Peyer's patch (tissue), 4 donors: ENCODE measurements around the gene ZSCAN10. TPM values are rescaled to one million over a fixed set of nuclear protein-coding genes. Genes with fewer than 3 reads are reported as not detected.
"Not testable (repeated sequence)": the region's sequence is repeated elsewhere in the genome, so short reads cannot be mapped to it uniquely, and the experiment has no call there.

Experiments
- DNase-seq, 3 donors: peaks; one replicate each; pipeline ENCODE4 v3.0.0-alpha.2; 2017 to 2019
- H3K27ac ChIP-seq, 4 donors: fragments of 200-600 bp; sonication (generic); one replicate each; pipeline ENCODE4 v1.5.1; 2016 to 2019
- H3K27me3 ChIP-seq, 2 donors: fragments of 200-600 bp; sonication (generic); one replicate each; pipeline ENCODE4 v1.5.1; 2019
- H3K36me3 ChIP-seq, 3 donors: fragments of 200-600 bp; sonication (generic); one replicate each; pipeline ENCODE4 v1.5.1; 2016 to 2019
- H3K4me1 ChIP-seq, 4 donors: fragments of 200-600 bp; sonication (generic); one replicate each; pipeline ENCODE4 v1.5.1; 2016 to 2019
- H3K4me3 ChIP-seq, 4 donors: fragments of 200-600 bp; sonication (generic); 1 replicate in 3 of 4; 2 replicates in 1 of 4; pipeline ENCODE4 v1.5.1; 2016 to 2019; ENCODE audit warnings: mild to moderate bottlenecking in 1 of 4
- H3K9me3 ChIP-seq, 4 donors: fragments of 200-600 bp; sonication (generic); one replicate each; pipeline ENCODE4 v1.5.1; 2016 to 2019; ENCODE audit warnings: mild to moderate bottlenecking in 1 of 4
- POLR2A ChIP-seq, 2 donors: fragments of 450-650 bp; IDR thresholded peaks; one replicate each; pipeline ENCODE4 v1.5.1; 2017; ENCODE audit warnings: antibody characterized with exemption in 2 of 2, mild to moderate bottlenecking in 2 of 2, moderate library complexity in 2 of 2
- total RNA-seq, 4 donors: library from RNA; depleted of rRNA; stranded (reverse); fragments of >200 nt; gene quantifications; one replicate each; pipeline ENCODE4 v1.1.0, GENCODE V29; 2016
- TF ChIP-seq, protein P1 (sequence below), 6 experiments: fragments of 450-650 bp in 4 of 6; fragments of 200-600 bp in 2 of 6; sonication (generic) in 1 of 6; IDR thresholded peaks; one replicate each; pipeline ENCODE4 v1.5.1; 2017 to 2019; ENCODE audit warnings: antibody characterized with exemption in 6 of 6, mild to moderate bottlenecking in 3 of 6, moderate library complexity in 1 of 6

Gene ZSCAN10
- total RNA-seq, 4 donors from 2014 or later = not detected

DNA sequence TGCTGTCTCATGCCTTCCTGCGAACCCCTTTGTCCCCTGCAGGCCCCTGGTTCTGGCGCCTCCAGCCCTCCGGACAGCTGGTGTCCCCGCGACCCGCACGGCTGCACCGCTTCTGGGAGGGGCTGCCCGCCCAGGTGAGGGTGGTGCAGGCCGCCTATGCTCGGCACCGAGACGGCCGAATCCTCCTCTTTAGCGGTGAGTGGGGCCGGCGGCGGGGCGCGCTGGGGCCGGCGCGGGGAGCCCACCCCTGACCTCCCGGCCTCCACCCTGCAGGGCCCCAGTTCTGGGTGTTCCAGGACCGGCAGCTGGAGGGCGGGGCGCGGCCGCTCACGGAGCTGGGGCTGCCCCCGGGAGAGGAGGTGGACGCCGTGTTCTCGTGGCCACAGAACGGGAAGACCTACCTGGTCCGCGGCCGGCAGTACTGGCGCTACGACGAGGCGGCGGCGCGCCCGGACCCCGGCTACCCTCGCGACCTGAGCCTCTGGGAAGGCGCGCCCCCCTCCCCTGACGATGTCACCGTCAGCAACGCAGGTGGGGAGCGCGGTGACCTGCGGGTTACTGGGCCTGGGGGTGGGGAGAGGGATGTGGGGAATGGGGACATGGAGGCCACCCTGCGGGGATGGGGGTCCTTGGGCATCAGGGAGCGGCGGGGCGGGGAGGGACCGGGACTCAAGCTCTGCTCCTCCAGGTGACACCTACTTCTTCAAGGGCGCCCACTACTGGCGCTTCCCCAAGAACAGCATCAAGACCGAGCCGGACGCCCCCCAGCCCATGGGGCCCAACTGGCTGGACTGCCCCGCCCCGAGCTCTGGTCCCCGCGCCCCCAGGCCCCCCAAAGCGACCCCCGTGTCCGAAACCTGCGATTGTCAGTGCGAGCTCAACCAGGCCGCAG is 40.7 kb downstream of the ZSCAN10 start:
- DNase-seq = peak; percentile 73 to 89 (median 78)
- no peaks in the 10 kb centered on the region for H3K27me3 ChIP-seq
- peak overlapping the region; percentile 80 to 96 (median 88) for H3K4me3 ChIP-seq
- no peaks in the 10 kb centered on the region for H3K36me3 ChIP-seq
- peak overlapping the region; percentile 75 to 92 (median 85) for H3K27ac ChIP-seq
- H3K4me1 ChIP-seq = peaks cover 4 to 24% (median 14%) of the 10 kb centered on the region in 4 donors
- peak in 1 of 2 donors; percentile 12 for TF ChIP-seq POLR2A (IDR thresholded peaks at IDR 0.05)
- TF ChIP-seq, protein P1, sequence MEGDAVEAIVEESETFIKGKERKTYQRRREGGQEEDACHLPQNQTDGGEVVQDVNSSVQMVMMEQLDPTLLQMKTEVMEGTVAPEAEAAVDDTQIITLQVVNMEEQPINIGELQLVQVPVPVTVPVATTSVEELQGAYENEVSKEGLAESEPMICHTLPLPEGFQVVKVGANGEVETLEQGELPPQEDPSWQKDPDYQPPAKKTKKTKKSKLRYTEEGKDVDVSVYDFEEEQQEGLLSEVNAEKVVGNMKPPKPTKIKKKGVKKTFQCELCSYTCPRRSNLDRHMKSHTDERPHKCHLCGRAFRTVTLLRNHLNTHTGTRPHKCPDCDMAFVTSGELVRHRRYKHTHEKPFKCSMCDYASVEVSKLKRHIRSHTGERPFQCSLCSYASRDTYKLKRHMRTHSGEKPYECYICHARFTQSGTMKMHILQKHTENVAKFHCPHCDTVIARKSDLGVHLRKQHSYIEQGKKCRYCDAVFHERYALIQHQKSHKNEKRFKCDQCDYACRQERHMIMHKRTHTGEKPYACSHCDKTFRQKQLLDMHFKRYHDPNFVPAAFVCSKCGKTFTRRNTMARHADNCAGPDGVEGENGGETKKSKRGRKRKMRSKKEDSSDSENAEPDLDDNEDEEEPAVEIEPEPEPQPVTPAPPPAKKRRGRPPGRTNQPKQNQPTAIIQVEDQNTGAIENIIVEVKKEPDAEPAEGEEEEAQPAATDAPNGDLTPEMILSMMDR (IDR thresholded peaks at IDR 0.05) = peak in 2 of 6 experiments; percentile 5 to 26
- no peaks in the 10 kb centered on the region for H3K9me3 ChIP-seq

DNA sequence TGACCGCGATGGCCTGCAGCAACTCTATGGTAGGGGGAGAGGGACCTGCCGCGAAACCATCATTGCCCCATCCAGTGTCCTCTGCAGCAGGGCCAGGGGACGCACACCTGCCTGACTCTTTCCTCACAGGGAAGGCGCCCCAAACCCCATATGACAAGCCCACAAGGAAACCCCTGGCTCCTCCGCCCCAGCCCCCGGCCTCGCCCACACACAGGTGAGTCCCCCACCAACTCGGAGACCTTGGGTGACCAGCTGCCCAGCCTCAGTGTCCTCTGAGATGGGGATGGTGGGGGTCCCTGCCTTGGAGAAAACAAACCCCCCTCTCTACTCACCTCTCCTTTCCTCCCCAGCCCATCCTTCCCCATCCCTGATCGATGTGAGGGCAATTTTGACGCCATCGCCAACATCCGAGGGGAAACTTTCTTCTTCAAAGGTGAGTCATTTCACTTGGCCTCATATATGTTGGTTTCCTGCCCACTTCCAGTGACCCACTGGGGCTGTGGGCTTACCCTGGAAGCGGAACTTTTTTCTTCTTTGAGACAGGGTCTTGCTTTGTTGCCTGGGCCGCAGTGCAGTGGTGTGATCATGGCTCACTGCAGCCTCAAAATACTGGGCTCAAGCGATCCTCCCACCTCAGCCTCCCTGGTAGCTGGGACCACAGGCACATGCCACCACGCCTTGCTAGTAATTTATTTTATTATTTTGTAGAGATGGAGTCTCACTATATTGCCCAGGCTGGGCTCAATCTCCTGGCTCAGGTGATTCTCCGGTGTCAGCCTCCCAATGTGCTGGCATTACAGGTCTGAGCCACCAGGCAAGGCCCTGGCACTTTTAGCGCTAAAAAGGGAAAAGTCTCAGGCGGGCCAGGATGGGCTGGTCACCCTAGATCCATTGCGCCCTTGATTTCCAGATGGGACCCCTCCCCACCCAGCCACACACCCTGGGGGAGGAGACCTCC is 41.6 kb downstream of the ZSCAN10 start:
- DNase-seq = no peak
- TF ChIP-seq, protein P1 (IDR thresholded peaks at IDR 0.05) = no peak
- TF ChIP-seq POLR2A (IDR thresholded peaks at IDR 0.05) = no peak
- peak overlapping the region; percentile 80 to 96 (median 88) for H3K4me3 ChIP-seq
- H3K27me3 ChIP-seq = no peaks in the 10 kb centered on the region
- peak overlapping the region in 2 of 4 donors; percentile 91 to 92 for H3K27ac ChIP-seq
- H3K4me1 ChIP-seq = peaks cover 4 to 24% (median 13%) of the 10 kb centered on the region in 4 donors
- H3K9me3 ChIP-seq = no peaks in the 10 kb centered on the region
- no peaks in the 10 kb centered on the region for H3K36me3 ChIP-seq

DNA sequence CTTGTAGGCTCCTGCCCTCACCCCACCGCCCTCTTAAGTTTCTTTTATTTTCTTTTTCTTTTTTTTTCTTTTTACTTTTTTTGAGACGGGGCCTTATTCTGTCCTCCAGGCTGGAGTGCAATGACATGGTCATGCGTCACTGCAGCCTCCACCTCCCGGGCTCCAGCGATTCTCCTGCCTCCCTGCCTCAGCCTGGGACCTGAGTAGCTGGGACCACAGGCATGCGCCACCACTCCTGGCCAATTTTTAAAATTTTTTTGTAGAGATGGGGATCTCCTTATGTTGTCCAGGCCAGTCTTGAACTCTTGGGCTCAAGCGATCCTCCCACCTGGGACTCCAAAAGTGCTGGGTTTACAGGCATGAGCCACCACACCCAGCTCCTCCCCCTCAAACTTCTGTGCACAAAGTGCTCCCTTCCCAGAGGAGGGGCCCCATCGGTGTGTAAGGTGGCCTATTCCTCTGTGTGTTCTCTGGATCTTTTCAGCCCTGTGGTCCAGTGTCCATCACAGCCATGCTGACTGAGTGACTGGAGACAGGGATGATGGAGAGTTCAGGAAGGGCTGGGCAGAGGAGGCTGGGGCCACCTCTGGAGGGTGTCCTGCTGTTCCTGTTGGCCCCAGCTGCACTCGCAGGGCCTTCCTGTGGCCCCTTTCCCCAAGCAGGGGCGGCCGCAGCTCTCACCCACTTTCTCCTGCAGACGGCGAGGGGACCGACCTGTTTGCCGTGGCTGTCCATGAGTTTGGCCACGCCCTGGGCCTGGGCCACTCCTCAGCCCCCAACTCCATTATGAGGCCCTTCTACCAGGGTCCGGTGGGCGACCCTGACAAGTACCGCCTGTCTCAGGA is 42.5 kb downstream of the ZSCAN10 start:
- peaks cover 4 to 24% (median 13%) of the 10 kb centered on the region in 4 donors for H3K4me1 ChIP-seq
- TF ChIP-seq, protein P1 (IDR thresholded peaks at IDR 0.05) = no peak
- TF ChIP-seq POLR2A (IDR thresholded peaks at IDR 0.05) = no peak

DNA sequence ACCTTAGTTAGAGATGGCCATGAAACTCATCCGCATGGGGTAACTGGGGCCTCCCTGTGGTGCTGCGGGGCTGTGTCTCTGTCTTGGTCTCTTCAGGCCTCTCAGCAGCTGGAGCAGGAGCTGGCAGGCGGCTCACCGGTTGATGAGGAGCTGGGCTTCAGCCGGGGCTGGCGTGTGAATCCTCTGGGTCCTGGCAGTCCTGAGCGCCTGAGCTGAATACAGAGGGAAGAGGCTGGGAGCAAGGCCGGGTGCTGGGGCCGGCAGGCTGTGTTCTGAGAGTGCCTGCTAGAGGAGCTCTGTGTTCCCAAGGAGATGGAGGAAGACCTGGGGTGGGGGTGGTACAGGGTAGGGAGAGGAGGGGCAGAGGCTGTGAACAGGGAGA is 43.4 kb downstream of the ZSCAN10 start:
- H3K4me3 ChIP-seq, H3K36me3 ChIP-seq, H3K27me3 ChIP-seq, H3K9me3 ChIP-seq, DNase-seq: not testable (repeated sequence)
- H3K27ac ChIP-seq = peak overlapping the region in 2 of 4 donors; percentile 39 to 46
- H3K4me1 ChIP-seq = peaks cover 4 to 24% (median 13%) of the 10 kb centered on the region in 4 donors

More for the DNA sequence above, 42.5 kb downstream of the ZSCAN10 start:
- DNase-seq = no peak
- no peaks in the 10 kb centered on the region for H3K9me3 ChIP-seq
- no peaks in the 10 kb centered on the region for H3K27me3 ChIP-seq
- H3K4me3 ChIP-seq = no peak overlapping the region
- no peaks in the 10 kb centered on the region for H3K36me3 ChIP-seq
- no peak overlapping the region for H3K27ac ChIP-seq

DNA sequence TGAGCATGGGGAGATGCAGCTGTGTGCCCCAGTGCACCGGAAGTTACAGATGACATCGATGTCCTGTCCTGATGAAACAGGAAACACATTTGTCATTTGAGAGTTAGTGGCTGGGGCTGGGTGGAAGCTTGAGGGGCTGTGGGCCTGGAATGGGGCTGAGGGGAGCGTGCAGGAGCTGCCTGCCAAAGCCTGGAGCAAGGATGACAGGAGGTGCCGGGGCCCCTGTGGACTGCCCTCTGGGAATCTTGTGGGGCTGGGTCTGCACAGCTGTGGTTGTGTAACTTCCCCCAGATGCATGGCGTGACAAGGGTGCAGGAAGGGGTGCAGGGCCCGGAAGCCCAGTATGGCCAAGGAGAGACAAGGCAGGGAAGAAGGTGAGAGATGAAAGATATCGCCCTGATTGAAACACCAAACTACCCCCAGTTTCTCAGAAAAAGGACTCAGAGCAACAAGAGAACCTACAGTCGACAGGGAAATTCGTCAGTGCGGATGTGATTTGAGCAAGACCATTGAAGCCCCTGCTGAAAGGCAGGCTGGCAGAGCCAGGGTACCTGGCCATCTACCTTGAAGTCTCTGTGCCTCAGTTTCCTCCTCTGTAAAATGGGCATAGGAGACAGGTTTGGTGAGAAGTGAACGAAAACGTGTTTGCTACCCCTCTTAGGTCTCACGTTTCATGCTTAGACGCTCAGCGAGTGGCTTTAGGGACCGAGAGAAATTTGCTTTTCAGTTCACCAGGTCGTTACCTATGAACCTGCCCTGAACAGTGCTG is 43.9 kb downstream of the ZSCAN10 start:
- Histone ChIP-seq H3K4me3 (no peak overlapping the region), H3K36me3 (no peaks in the 10 kb centered on the region), H3K27me3 (peaks cover 0 to 3% of the 10 kb centered on the region in 2 donors), H3K4me1 (peaks cover 4 to 24% (median 13%) of the 10 kb centered on the region in 4 donors), H3K9me3 (no peaks in the 10 kb centered on the region), H3K27ac (peak overlapping the region in 2 of 4 donors; percentile 39 to 46)
- TF ChIP-seq POLR2A (IDR thresholded peaks at IDR 0.05) = no peak
- TF ChIP-seq, protein P1 (IDR thresholded peaks at IDR 0.05) = no peak
- DNase-seq = no peak

DNA sequence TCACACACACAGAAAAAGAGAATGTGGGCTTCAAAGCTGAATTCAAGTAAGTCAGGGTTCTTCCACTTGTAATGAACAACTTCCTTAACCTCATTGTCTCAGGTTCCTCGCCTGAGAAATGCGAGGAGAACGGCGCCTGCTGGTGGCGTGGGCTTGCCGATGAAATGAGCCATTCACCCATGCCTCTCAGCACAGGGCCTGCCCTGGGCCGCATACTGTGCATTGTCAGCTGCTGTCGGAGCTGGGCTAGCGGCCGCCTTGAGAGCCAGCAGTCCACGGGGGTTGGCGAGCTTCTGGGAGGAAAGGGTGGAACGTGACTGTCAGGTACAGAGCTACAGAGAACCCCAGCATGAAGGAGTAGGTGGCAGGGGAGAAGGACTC is 45.8 kb downstream of the ZSCAN10 start:
- DNase-seq, H3K27ac ChIP-seq, H3K27me3 ChIP-seq, H3K9me3 ChIP-seq, H3K4me3 ChIP-seq, H3K36me3 ChIP-seq: not testable (repeated sequence)
- peaks cover 0 to 18% (median 5%) of the 10 kb centered on the region in 4 donors for H3K4me1 ChIP-seq

DNA sequence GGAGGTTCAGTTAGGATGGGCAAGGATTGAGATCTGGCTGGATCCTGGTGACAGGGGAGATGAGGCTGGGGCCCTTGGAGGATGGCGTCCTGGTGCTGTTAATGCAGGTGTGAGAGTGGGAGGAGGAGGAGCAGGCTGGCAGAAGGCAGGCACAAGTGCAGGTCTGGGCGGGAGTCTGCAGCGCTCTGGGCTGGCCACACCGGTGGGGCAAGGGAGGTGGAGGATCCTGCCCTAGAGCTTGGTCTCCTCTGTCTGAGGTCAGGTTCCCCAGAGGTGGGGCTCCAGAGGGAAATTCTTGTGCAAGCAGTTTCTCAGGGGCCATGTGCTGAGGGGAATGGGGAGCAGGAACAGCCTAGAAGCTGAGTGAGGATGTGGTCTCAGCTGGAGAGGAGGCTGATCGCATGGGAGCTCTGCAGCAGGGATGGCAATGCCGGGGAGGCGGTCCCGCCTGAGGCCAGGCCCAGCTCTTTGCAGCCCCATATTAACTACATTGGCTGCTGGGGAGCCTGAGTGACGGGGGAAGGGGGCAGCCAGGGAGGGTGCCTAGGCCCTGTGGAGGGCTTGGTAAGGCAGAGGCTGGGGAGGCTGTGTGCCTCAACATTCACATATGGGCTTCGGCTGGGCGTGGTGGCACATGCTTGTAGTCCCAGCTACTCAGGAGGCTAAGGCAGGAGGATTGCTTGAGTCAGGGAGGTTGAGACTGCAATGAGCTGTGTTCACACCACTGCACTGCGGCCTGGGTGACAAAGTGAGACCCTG is 46.3 kb downstream of the ZSCAN10 start:
- not testable (repeated sequence) for DNase-seq, H3K4me3 ChIP-seq, H3K36me3 ChIP-seq, H3K9me3 ChIP-seq, H3K27ac ChIP-seq
- Histone ChIP-seq H3K27me3 (peaks cover 0 to 11% of the 10 kb centered on the region in 2 donors), H3K4me1 (peaks cover 0 to 12% (median under 1%) of the 10 kb centered on the region in 4 donors)
